H1 (cell line): Measurements from ENCODE around the gene RBM17. TPM values are rescaled to one million over a fixed set of nuclear protein-coding genes. Genes with fewer than 3 reads are reported as not detected.

Experiments
- CTCF ChIA-PET: fragments of 300-600 bp; sonication (Branson Sonifier 250); formaldehyde crosslinking; loops from one replicate; lab custom pipeline; 2021; ENCODE audit not compliant: partially characterized antibody; lab: Charles Lee
- POLR2A ChIA-PET: fragments of 300-600 bp; sonication (Branson Sonifier 250); formaldehyde crosslinking; loops from one replicate; lab custom pipeline; 2021; ENCODE audit warnings: inconsistent platforms; ENCODE audit not compliant: partially characterized antibody; lab: Charles Lee
- DNase-seq, 2 experiments: peaks; one replicate each; pipeline versions ENCODE4 v3.0.0 to v3.0.0-alpha.2; 2010 to 2022; ENCODE audit warnings: low spot score in 2 of 2, low read depth in 1 of 2, mixed read lengths in 1 of 2
- FAIRE-seq: peaks from 2 replicates; lab custom pipeline; 2011; peaks lifted over from hg19 to GRCh38; lab: Jason Lieb, UNC
- H2AFZ ChIP-seq: 2 replicates; pipeline ENCODE4 v1.8.1; 2012; ENCODE audit warnings: low read length, inconsistent platforms
- H2AK5ac ChIP-seq: 2 replicates; pipeline ENCODE4 v1.6.1; 2013; ENCODE audit warnings: low read depth, low read length
- H2BK120ac ChIP-seq: replicated peaks from 2 replicates; pipeline ENCODE3; 2013; ENCODE audit warnings: low read depth, low read length, inconsistent platforms
- H2BK12ac ChIP-seq: 2 replicates; pipeline ENCODE4 v1.6.1; 2013; ENCODE audit warnings: low read depth, low read length
- H2BK15ac ChIP-seq: 2 replicates; pipeline ENCODE4 v1.6.1; 2013; ENCODE audit warnings: low read length
- H2BK20ac ChIP-seq: 2 replicates; pipeline ENCODE4 v1.6.1; 2013; ENCODE audit warnings: low read length
- H2BK5ac ChIP-seq: 2 replicates; pipeline ENCODE4 v1.6.1; 2013; ENCODE audit warnings: low read depth, low read length
- H3K14ac ChIP-seq: 2 replicates; pipeline ENCODE4 v1.6.1; 2013; ENCODE audit warnings: inconsistent platforms; ENCODE audit not compliant: insufficient read length
- H3K18ac ChIP-seq: 2 replicates; pipeline ENCODE4 v1.6.1; 2013; ENCODE audit warnings: low read length; ENCODE audit errors: extremely low read depth
- H3K23ac ChIP-seq: 2 replicates; pipeline ENCODE4 v1.6.1; 2013; ENCODE audit warnings: inconsistent platforms; ENCODE audit not compliant: insufficient read length
- H3K23me2 ChIP-seq: 2 replicates; pipeline ENCODE4 v1.6.1; 2013; ENCODE audit warnings: low read depth, low read length
- H3K27ac ChIP-seq: 2 replicates; pipeline ENCODE4 v1.6.1; 2011; ENCODE audit warnings: low read depth, low read length, inconsistent platforms
- H3K27me3 ChIP-seq, 4 experiments: replicated peaks in 1 of 4; 1 replicate in 1 of 4; 2 replicates in 3 of 4; pipeline versions ENCODE4 v1.6.1 to v1.8.1; 2011 to 2013; ENCODE audit warnings: low read length in 3 of 4, mild to moderate bottlenecking in 3 of 4, inconsistent platforms in 2 of 4, mixed read lengths in 2 of 4, moderate library complexity in 1 of 4; ENCODE audit not compliant: control insufficient read depth in 3 of 4, insufficient read depth in 3 of 4; ENCODE audit errors: extremely low read depth in 1 of 4
- H3K36me3 ChIP-seq, 4 experiments: 2 replicates each; pipeline versions ENCODE4 v1.6.1 to v1.8.1; 2011 to 2013; ENCODE audit warnings: mild to moderate bottlenecking in 4 of 4, low read length in 3 of 4, moderate library complexity in 2 of 4, control low read depth in 1 of 4, inconsistent platforms in 1 of 4; ENCODE audit not compliant: insufficient read depth in 4 of 4, control insufficient read depth in 2 of 4
- H3K4ac ChIP-seq: replicated peaks from 2 replicates; pipeline ENCODE3; 2013; ENCODE audit warnings: low read length, low read depth, mixed read lengths, inconsistent platforms; ENCODE audit not compliant: insufficient read length
- H3K4me1 ChIP-seq, 4 experiments: replicated peaks in 1 of 4; 1 replicate in 1 of 4; 2 replicates in 3 of 4; pipeline versions ENCODE4 v1.6.1 to v1.8.1; 2011 to 2013; ENCODE audit warnings: low read length in 3 of 4, inconsistent platforms in 2 of 4, mixed read lengths in 1 of 4; ENCODE audit not compliant: insufficient read depth in 4 of 4, control insufficient read depth in 3 of 4
- H3K4me2 ChIP-seq, 2 experiments: 2 replicates each; pipeline versions ENCODE4 v1.6.1 to v1.8.1; 2011 to 2013; ENCODE audit warnings: low read depth in 2 of 2, low read length in 2 of 2, control low read depth in 1 of 2, inconsistent platforms in 1 of 2, mild to moderate bottlenecking in 1 of 2; ENCODE audit not compliant: insufficient read depth in 1 of 2
- H3K4me3 ChIP-seq, 4 experiments: fragments of 200-600, 300-600 bp in 1 of 4; sonication (generic), shearing (Covaris generic), sonication (Bioruptor Twin) in 1 of 4; 2 replicates each; pipeline versions ENCODE4 v1.5.1 to v1.8.1; 2011 to 2016; ENCODE audit warnings: low read length in 4 of 4, low read depth in 3 of 4, control low read depth in 2 of 4, inconsistent platforms in 2 of 4, mild to moderate bottlenecking in 2 of 4, mixed read lengths in 1 of 4, moderate library complexity in 1 of 4; ENCODE audit not compliant: insufficient read depth in 2 of 4; ENCODE audit errors: extremely low read depth in 1 of 4
- H3K56ac ChIP-seq: replicated peaks from 2 replicates; pipeline ENCODE3; 2013; ENCODE audit warnings: low read depth, mild to moderate bottlenecking, mixed read lengths, low read length, inconsistent platforms; ENCODE audit not compliant: insufficient read length
- H3K79me1 ChIP-seq: 2 replicates; pipeline ENCODE4 v1.6.1; 2013; ENCODE audit warnings: low read depth, low read length, control low read depth
- H3K79me2 ChIP-seq, 2 experiments: 2 replicates each; pipeline versions ENCODE4 v1.6.1 to v1.8.1; 2012 to 2013; ENCODE audit warnings: low read length in 2 of 2, mild to moderate bottlenecking in 2 of 2, inconsistent platforms in 1 of 2; ENCODE audit not compliant: insufficient read depth in 2 of 2, control insufficient read depth in 1 of 2
- H3K9ac ChIP-seq, 4 experiments: replicated peaks in 1 of 4; 1 replicate in 1 of 4; 2 replicates in 3 of 4; pipeline versions ENCODE4 v1.6.1 to v1.8.1; 2011 to 2013; ENCODE audit warnings: low read depth in 3 of 4, low read length in 3 of 4, control low read depth in 2 of 4, mild to moderate bottlenecking in 2 of 4, moderate library complexity in 2 of 4, inconsistent platforms in 1 of 4; ENCODE audit errors: extremely low read depth in 1 of 4
- H3K9me3 ChIP-seq, 2 experiments: 2 replicates each; pipeline versions ENCODE4 v1.6.1 to v1.8.1; 2012 to 2013; ENCODE audit warnings: mild to moderate bottlenecking in 2 of 2, moderate library complexity in 2 of 2, control low read depth in 1 of 2, inconsistent platforms in 1 of 2, low read depth in 1 of 2, low read length in 1 of 2, mixed read lengths in 1 of 2; ENCODE audit not compliant: insufficient read depth in 2 of 2
- H4K20me1 ChIP-seq, 2 experiments: replicated peaks in 1 of 2; 2 replicates each; pipeline versions ENCODE3 to v1.8.1; 2011 to 2013; ENCODE audit warnings: inconsistent platforms in 2 of 2, low read length in 2 of 2, mild to moderate bottlenecking in 1 of 2; ENCODE audit not compliant: insufficient read depth in 2 of 2, control insufficient read depth in 1 of 2
- H4K5ac ChIP-seq: 2 replicates; pipeline ENCODE4 v1.6.1; 2013; ENCODE audit warnings: low read length, low read depth, mixed read lengths, inconsistent platforms; ENCODE audit not compliant: insufficient read length
- H4K8ac ChIP-seq: 2 replicates; pipeline ENCODE4 v1.8.0; 2013; ENCODE audit warnings: mild to moderate bottlenecking, moderate library complexity, low read length, inconsistent platforms; ENCODE audit not compliant: insufficient read depth; ENCODE audit errors: extremely low read depth
- H4K91ac ChIP-seq: replicated peaks from 2 replicates; pipeline ENCODE3; 2013; ENCODE audit warnings: low read length, mixed read lengths, inconsistent platforms; ENCODE audit not compliant: insufficient read length
- CBX5 ChIP-seq: fragments of 300-800, 300-1000 bp; sonication (generic); IDR thresholded peaks from 2 replicates; pipeline ENCODE4 v1.7.1; 2016; ENCODE audit warnings: antibody characterized with exemption, low read length, low read depth
- GTF2F1 ChIP-seq: IDR thresholded peaks from 2 replicates; pipeline ENCODE4 v1.6.1; 2012; ENCODE audit warnings: low read depth, low read length, improper control_type of control experiment, borderline replicate concordance
- NANOG ChIP-seq: IDR thresholded peaks from 2 replicates; pipeline ENCODE4 v1.6.1; 2011; ENCODE audit warnings: low read length, low read depth, mild to moderate bottlenecking, inconsistent platforms; ENCODE audit not compliant: insufficient read depth, poor library complexity, severe bottlenecking
- PHF8 ChIP-seq: fragments of 200-600 bp; sonication (generic); conservative IDR thresholded peaks from 2 replicates; pipeline ENCODE4 v1.7.1; 2012; ENCODE audit warnings: low read depth, mild to moderate bottlenecking, inconsistent platforms, low read length, moderate library complexity
- RNF2 ChIP-seq: fragments of 200-900, 300-1000 bp; sonication (generic); IDR thresholded peaks from 2 replicates; pipeline ENCODE4 v1.7.1; 2016; ENCODE audit warnings: borderline replicate concordance, low read depth, mild to moderate bottlenecking, antibody characterized with exemption, low read length; ENCODE audit not compliant: poor library complexity, severe bottlenecking; ENCODE audit errors: missing control alignments
- SAP30 ChIP-seq: fragments of 300-600 bp; sonication (generic); IDR thresholded peaks from 2 replicates; pipeline ENCODE4 v1.7.1; 2012; ENCODE audit warnings: low read length, moderate library complexity, mild to moderate bottlenecking, inconsistent platforms; ENCODE audit not compliant: insufficient read depth, insufficient replicate concordance
- SP1 ChIP-seq: IDR thresholded peaks from 2 replicates; pipeline ENCODE4 v1.6.1; 2011; ENCODE audit warnings: low read depth, low read length
- SUZ12 ChIP-seq: fragments of 200-600 bp; sonication (generic); IDR thresholded peaks from 2 replicates; pipeline ENCODE4 v1.6.1; 2012; ENCODE audit warnings: mild to moderate bottlenecking, inconsistent platforms, low read length, moderate library complexity, mixed read lengths
- WGBS, 2 experiments: shearing (Covaris generic) in 1 of 2; methylation state at CpG; one replicate each; pipeline versions ENCODE4 v1.1.6 to v1.1.7; 2013 to 2015; ENCODE audit warnings: low lambda C conversion rate in 2 of 2, mixed read lengths in 2 of 2, inconsistent platforms in 1 of 2, low coverage in 1 of 2, missing lambda C conversion rate in 1 of 2; ENCODE audit not compliant: insufficient replicate concordance in 2 of 2, insufficient coverage in 1 of 2, insufficient read length in 1 of 2; ENCODE audit errors: extremely low coverage in 1 of 2, missing lambda C conversion rate in 1 of 2; 5-methylcytosine and 5-hydroxymethylcytosine counted together
- polyA plus RNA-seq, 7 experiments: library from polyadenylated mRNA; depleted of rRNA in 3 of 7; stranded (reverse) in 5 of 7; unstranded in 2 of 7; fragments of >200 nt in 5 of 7; fragments of 200-250 nt in 2 of 7; gene quantifications; 1 replicate in 5 of 7; 2 replicates in 1 of 7; 4 replicates in 1 of 7; pipeline versions ENCODE4 v1.2.1 to v1.2.3, GENCODE V29; 2011 to 2013; ENCODE audit warnings: missing spikeins in 2 of 7, mixed read lengths in 2 of 7
- total RNA-seq: library from RNA; stranded (reverse); fragmentation: NEBNext Ultra II Directional; extraction: Animal tissue kit (Norgen Biotek cat#: 25700); gene quantifications from 2 replicates; pipeline ENCODE4 v1.2.1, GENCODE V29; 2021

RBM17 gene
- total and polyA plus RNA-seq, 2 of the 8 experiments (the other 6 are each of a cell fraction or from before 2014, with no cell fraction given), result 15.7 to 128 TPM

DNA sequence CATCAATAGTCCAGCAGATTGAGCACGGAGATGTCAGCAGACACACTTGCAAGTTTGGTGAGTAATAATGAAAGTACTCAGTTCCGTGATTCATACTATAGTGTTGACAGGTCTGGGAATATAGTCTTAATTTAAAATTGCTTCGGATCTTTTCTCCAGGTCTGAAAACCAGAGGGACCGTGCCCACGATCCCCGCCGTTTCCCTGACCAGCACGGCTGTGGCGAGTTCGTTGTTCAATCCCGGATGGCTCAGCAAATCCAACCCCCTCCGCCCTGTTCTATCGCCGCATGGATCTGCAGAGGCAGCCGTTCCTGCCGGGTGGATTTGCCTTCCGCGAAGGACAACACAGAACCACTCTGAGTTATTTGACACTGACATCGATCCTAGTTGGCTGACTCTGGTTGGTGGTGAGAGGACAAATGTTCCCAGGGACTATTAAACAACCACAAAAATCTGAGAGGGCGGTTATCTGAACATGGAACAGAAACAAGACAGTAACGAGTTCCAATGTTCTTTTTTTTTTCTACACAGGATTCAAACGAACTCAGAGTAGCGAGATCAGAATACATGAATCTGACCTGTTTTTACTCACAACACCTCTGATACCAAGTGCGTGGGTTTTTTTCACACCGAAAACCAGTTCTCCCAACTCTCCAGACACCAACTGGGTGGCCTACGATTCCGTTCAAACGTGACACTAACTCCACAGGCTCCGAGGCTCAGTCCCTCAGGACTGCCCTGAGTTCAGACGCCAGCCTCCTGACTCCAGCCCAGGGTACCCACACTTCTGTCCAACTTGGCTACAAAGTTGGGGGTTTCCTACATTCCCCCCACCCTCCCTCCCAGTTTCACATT lies 52.7 kb downstream of the RBM17 start:
- no peak overlapping the region for H2AFZ ChIP-seq
- WGBS, 2 experiments, result 88% methylated on average over 30 of the region's 30 CpGs; no CpG with 5 or more reads in 1 of the 2 experiments
- H3K79me2 ChIP-seq, result peaks cover 0 to 3% of the 10 kb centered on the region in 2 experiments; a peak in 1 of 4 replicates
- H3K9ac ChIP-seq, result no peak overlapping the region
- DNase-seq, result no peak
- H3K27ac ChIP-seq, result no peak overlapping the region
- no peak overlapping the region for H2BK5ac ChIP-seq
- H2BK20ac ChIP-seq, result no peak overlapping the region
- H3K36me3 ChIP-seq, result no peaks in the 10 kb centered on the region
- no peak overlapping the region for H2BK15ac ChIP-seq
- H4K8ac ChIP-seq, result no peak overlapping the region
- H3K4me1 ChIP-seq, result peaks cover 5 to 16% (median 10%) of the 10 kb centered on the region in 4 experiments
- no peak overlapping the region for H3K23ac ChIP-seq
- no peak overlapping the region for H3K14ac ChIP-seq
- POLR2A ChIA-PET, result interaction anchor here (1.8 kb wide), 1 partner anchor 9 kb away, joined by 5 read pairs; no protein-coding TSS in a partner anchor
- no peak overlapping the region for H3K18ac ChIP-seq
- no peaks in the 10 kb centered on the region for H3K9me3 ChIP-seq
- no peak overlapping the region for H3K4ac ChIP-seq
- H3K23me2 ChIP-seq, result peaks cover 14% of the 10 kb centered on the region; the same call in 1 of the 2 replicates
- H3K79me1 ChIP-seq, result no peaks in the 10 kb centered on the region
- CTCF ChIA-PET, result interaction anchor here (1.9 to 2.7 kb wide), 2 partner anchors 10 kb away, joined by 7 to 17 read pairs; no protein-coding TSS in a partner anchor
- H4K91ac ChIP-seq, result no peak overlapping the region
- FAIRE-seq, result no peak
- peaks cover 1 to 21% (median 6%) of the 10 kb centered on the region in 4 experiments; a peak in 4 of 7 replicates for H3K27me3 ChIP-seq
- TF ChIP-seq RNF2 (no peak), NANOG (no peak), SUZ12 (no peak), CBX5 (no peak), PHF8 (no peak), SAP30 (no peak), GTF2F1 (no peak), SP1 (no peak)
- TF ChIP-seq, all 59 proteins: peak for 0
- H2AK5ac ChIP-seq, result no peak overlapping the region
- no peak overlapping the region for H2BK12ac ChIP-seq
- no peak overlapping the region for H3K56ac ChIP-seq
- no peak overlapping the region for H3K4me2 ChIP-seq
- H4K20me1 ChIP-seq, result peaks cover 0 to 4% of the 10 kb centered on the region in 2 experiments
- H4K5ac ChIP-seq, result no peak overlapping the region
- H2BK120ac ChIP-seq, result no peak overlapping the region
- no peak overlapping the region for H3K4me3 ChIP-seq
